Trophoblast cell (in vitro differentiated cells and primary cell): ENCODE measurements around the gene BST2.

Experiments used
- DNase-seq, 2 donors: peaks; one replicate each; pipeline ENCODE4 v3.0.0-alpha.2; 2016
- H2AFZ ChIP-seq: 2 replicates; pipeline ENCODE4 v1.6.1; 2013; ENCODE audit warnings: low read length, moderate library complexity, mild to moderate bottlenecking; ENCODE audit not compliant: insufficient read depth, poor library complexity
- H2AK5ac ChIP-seq: 2 replicates; pipeline ENCODE4 v1.6.1; 2013; ENCODE audit warnings: mild to moderate bottlenecking, low read length
- H2BK120ac ChIP-seq: 2 replicates; pipeline ENCODE4 v1.6.1; 2013; ENCODE audit warnings: low read length, mild to moderate bottlenecking, moderate library complexity; ENCODE audit not compliant: insufficient read depth, poor library complexity
- H2BK12ac ChIP-seq: 2 replicates; pipeline ENCODE4 v1.6.1; 2013; ENCODE audit warnings: mild to moderate bottlenecking, low read length, moderate library complexity
- H2BK5ac ChIP-seq: 2 replicates; pipeline ENCODE4 v1.6.1; 2013; ENCODE audit warnings: low read length, low read depth, moderate library complexity, mild to moderate bottlenecking; ENCODE audit not compliant: poor library complexity
- H3K14ac ChIP-seq: 2 replicates; pipeline ENCODE4 v1.6.1; 2013; ENCODE audit warnings: mild to moderate bottlenecking, low read length
- H3K18ac ChIP-seq: 2 replicates; pipeline ENCODE4 v1.6.1; 2013; ENCODE audit warnings: mild to moderate bottlenecking, low read length
- H3K23ac ChIP-seq: 2 replicates; pipeline ENCODE4 v1.6.1; 2013; ENCODE audit warnings: low read length
- H3K27ac ChIP-seq: 2 replicates; pipeline ENCODE4 v1.5.1; 2013; ENCODE audit warnings: low read depth, mild to moderate bottlenecking, inconsistent platforms, low read length, moderate library complexity
- H3K27me3 ChIP-seq: 2 replicates; pipeline ENCODE4 v1.6.1; 2013; ENCODE audit warnings: inconsistent platforms, mild to moderate bottlenecking, low read length, moderate library complexity; ENCODE audit not compliant: insufficient read depth
- H3K36me3 ChIP-seq, 2 experiments: 1 replicate in 1 of 2; 2 replicates in 1 of 2; pipeline ENCODE4 v1.6.1; 2013; ENCODE audit warnings: low read length in 2 of 2, mild to moderate bottlenecking in 2 of 2, moderate library complexity in 1 of 2; ENCODE audit not compliant: insufficient read depth in 2 of 2, control insufficient read depth in 1 of 2
- H3K4ac ChIP-seq: 2 replicates; pipeline ENCODE4 v1.6.1; 2013; ENCODE audit warnings: low read depth, mild to moderate bottlenecking, low read length, moderate library complexity
- H3K4me1 ChIP-seq, 2 experiments: 1 replicate in 1 of 2; 2 replicates in 1 of 2; pipeline ENCODE4 v1.6.1; 2013; ENCODE audit warnings: low read length in 2 of 2, mild to moderate bottlenecking in 2 of 2, moderate library complexity in 1 of 2; ENCODE audit not compliant: insufficient read depth in 2 of 2, control insufficient read depth in 1 of 2
- H3K4me2 ChIP-seq: 2 replicates; pipeline ENCODE4 v1.6.1; 2013; ENCODE audit warnings: inconsistent platforms, mild to moderate bottlenecking, low read length, moderate library complexity
- H3K4me3 ChIP-seq: 2 replicates; pipeline ENCODE4 v1.5.1; 2013; ENCODE audit warnings: mild to moderate bottlenecking, low read depth, low read length, inconsistent platforms
- H3K79me1 ChIP-seq: one replicate; pipeline ENCODE4 v1.6.1; 2013; ENCODE audit warnings: low read length
- H3K79me2 ChIP-seq: 2 replicates; pipeline ENCODE4 v1.6.1; 2013; ENCODE audit warnings: low read length, mild to moderate bottlenecking; ENCODE audit not compliant: control insufficient read depth, insufficient read depth, poor library complexity
- H3K9ac ChIP-seq: 2 replicates; pipeline ENCODE4 v1.6.1; 2013; ENCODE audit warnings: mild to moderate bottlenecking, low read length
- H3K9me3 ChIP-seq: 2 replicates; pipeline ENCODE4 v1.6.1; 2013; ENCODE audit warnings: low read depth, mild to moderate bottlenecking, control low read depth, inconsistent platforms, low read length; ENCODE audit not compliant: insufficient read depth
- H4K12ac ChIP-seq: 2 replicates; pipeline ENCODE4 v1.6.1; 2013; ENCODE audit warnings: low read depth, mild to moderate bottlenecking, low read length, moderate library complexity
- H4K8ac ChIP-seq: 2 replicates; pipeline ENCODE4 v1.6.1; 2013; ENCODE audit warnings: low read depth, mild to moderate bottlenecking, low read length, moderate library complexity
- H4K91ac ChIP-seq: one replicate; pipeline ENCODE4 v1.6.1; 2013; ENCODE audit warnings: low read depth, mild to moderate bottlenecking, low read length, moderate library complexity
- WGBS: extraction: QIAGEN DNeasy Blood & Tissue Kit; methylation state at CpG from one replicate; pipeline ENCODE4 v1.1.7; 2013; ENCODE audit warnings: missing lambda C conversion rate; ENCODE audit not compliant: insufficient read length, insufficient coverage; ENCODE audit errors: extremely low coverage; 5-methylcytosine and 5-hydroxymethylcytosine counted together

BST2 gene

DNA sequence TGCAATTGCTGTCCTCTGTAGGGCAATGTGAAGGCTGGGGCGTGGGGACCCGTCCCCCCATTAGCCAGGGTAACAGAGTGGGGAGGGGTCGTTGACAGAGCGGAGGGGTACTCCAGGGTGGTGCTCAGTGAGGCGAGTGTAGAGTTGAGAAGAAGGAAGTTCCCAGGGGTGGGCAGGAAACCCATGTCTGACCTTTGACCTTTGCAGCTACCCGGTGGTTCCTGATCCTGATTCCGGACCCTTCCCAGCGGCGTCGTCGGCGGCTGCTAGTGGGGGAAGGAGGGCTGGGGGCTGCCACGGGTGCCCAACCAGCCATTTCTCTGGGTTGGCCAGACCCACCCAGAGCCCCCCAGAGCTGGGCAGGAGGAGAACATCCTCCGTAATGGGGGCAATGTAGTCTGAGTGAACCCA lies 26.2 kb downstream of the BST2 start:
- Histone ChIP-seq H3K23ac (no peak overlapping the region), H3K79me2 (no peaks in the 10 kb centered on the region), H3K27me3 (no peaks in the 10 kb centered on the region), H4K91ac (no peak overlapping the region), H4K12ac (no peak overlapping the region), H3K79me1 (no peaks in the 10 kb centered on the region), H4K8ac (no peak overlapping the region), H3K18ac (no peak overlapping the region), H3K4me3 (no peak overlapping the region), H3K4ac (no peak overlapping the region), H2BK5ac (no peak overlapping the region), H3K27ac (no peak overlapping the region), H2AK5ac (no peak overlapping the region), H3K36me3 (no peaks in the 10 kb centered on the region), H3K9me3 (no peaks in the 10 kb centered on the region), H3K14ac (no peak overlapping the region), H2BK12ac (no peak overlapping the region), H3K9ac (no peak overlapping the region), H2AFZ (no peak overlapping the region), H3K4me1 (peaks cover 0 to 7% of the 10 kb centered on the region in 2 experiments), H3K4me2 (no peak overlapping the region), H2BK120ac (no peak overlapping the region)
- WGBS, result no CpG with 5 or more reads among the region's 14 CpGs
- no peak for DNase-seq

DNA sequence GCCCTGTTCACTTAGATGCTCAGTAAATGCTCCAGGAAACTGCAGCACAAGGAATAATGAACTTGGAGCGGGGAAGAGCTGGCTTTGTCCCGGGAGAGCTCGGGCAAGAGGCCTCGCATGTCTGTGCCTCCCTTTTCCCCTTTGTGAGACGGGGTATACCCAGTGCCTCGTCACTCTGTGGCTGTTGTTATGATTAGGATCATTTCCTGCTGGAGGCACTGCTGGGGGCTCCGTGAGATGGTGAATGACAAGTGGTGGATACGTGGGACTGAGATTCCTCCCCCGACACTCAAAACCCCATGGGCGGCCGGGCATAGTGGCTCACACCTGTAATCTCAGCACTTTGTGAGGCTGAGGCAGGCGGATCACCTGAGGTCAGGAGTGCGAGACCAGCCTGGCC lies 27.2 kb downstream of the BST2 start:
- H3K79me2 ChIP-seq, result no peaks in the 10 kb centered on the region
- no peak overlapping the region for H4K91ac ChIP-seq
- H3K79me1 ChIP-seq, result no peaks in the 10 kb centered on the region
- H3K36me3 ChIP-seq, result no peaks in the 10 kb centered on the region
- no peak overlapping the region for H3K23ac ChIP-seq
- no peak overlapping the region for H3K9ac ChIP-seq
- H2AFZ ChIP-seq, result no peak overlapping the region
- no peak overlapping the region for H3K4me3 ChIP-seq
- H3K4me1 ChIP-seq, result peaks cover 0 to 7% of the 10 kb centered on the region in 2 experiments
- WGBS, result no CpG with 5 or more reads among the region's 13 CpGs
- no peak overlapping the region for H2BK5ac ChIP-seq
- no peak overlapping the region for H2BK120ac ChIP-seq
- no peaks in the 10 kb centered on the region for H3K27me3 ChIP-seq
- H2BK12ac ChIP-seq, result no peak overlapping the region
- no peak overlapping the region for H3K4ac ChIP-seq
- no peak overlapping the region for H2AK5ac ChIP-seq
- H4K12ac ChIP-seq, result no peak overlapping the region
- H3K27ac ChIP-seq, result no peak overlapping the region
- H3K14ac ChIP-seq, result no peak overlapping the region
- H3K18ac ChIP-seq, result no peak overlapping the region
- DNase-seq, result no peak
- no peak overlapping the region for H4K8ac ChIP-seq
- H3K9me3 ChIP-seq, result no peaks in the 10 kb centered on the region
- no peak overlapping the region for H3K4me2 ChIP-seq

DNA sequence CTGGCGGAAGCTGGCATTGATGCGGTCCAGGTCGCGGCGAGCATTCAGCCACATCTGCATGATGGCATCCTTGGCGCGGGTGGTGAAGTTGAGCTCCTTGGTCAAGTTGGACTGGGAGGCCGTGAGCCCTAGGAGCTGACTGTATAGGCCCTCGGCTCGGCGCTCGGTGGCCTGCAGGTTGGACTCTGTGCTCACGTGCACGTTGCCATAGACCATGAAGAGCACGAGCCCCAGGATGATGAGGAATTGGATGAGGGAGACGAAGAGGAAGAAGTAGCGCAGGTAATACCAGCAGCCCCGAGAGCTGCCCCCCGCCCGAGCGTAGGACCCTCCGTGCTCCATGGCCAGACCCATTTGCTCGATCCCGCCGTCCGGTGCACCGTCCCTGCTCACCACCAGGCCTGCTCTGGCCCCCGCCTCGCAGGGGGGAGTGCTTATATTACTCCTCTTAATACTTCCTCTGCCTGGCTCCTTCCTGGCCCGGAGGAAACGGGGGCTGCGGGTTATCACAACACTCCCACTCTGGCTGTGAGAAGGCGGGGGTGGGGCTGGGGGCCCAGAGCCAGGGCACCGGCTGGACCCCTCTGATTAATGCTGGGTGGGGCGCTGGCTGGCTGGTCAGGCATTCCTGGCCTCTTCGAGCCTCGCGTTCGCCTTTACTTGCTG lies 28.4 kb downstream of the BST2 start, which contains the start of gene PLVAP:
Gene PLVAP (minus strand): TSS at position 408 of the 666 bp plus-strand sequence. CDS start 54 bp downstream, at position 354.
- no peak within 1 kb of the TSS for H3K14ac ChIP-seq
- no peaks in the 10 kb centered on the region for H3K9me3 ChIP-seq
- no CpG with 5 or more reads among the region's 39 CpGs for WGBS
- DNase-seq, result no peak
- no peak within 1 kb of the TSS for H4K12ac ChIP-seq
- H3K4me2 ChIP-seq, result no peak within 1 kb of the TSS
- no peaks in the 10 kb centered on the region for H3K79me1 ChIP-seq
- H2AFZ ChIP-seq, result no peak within 1 kb of the TSS
- H2BK5ac ChIP-seq, result no peak within 1 kb of the TSS
- no peak within 1 kb of the TSS for H4K91ac ChIP-seq
- H3K27me3 ChIP-seq, result no peaks in the 10 kb centered on the region
- H4K8ac ChIP-seq, result no peak within 1 kb of the TSS
- H3K4ac ChIP-seq, result no peak within 1 kb of the TSS
- no peak within 1 kb of the TSS for H3K18ac ChIP-seq
- no peak within 1 kb of the TSS for H2AK5ac ChIP-seq
- H3K4me1 ChIP-seq, result peaks cover 0 to 7% of the 10 kb centered on the region in 2 experiments
- no peaks in the 10 kb centered on the region for H3K36me3 ChIP-seq
- no peak within 1 kb of the TSS for H3K9ac ChIP-seq
- H3K4me3 ChIP-seq, result no peak within 1 kb of the TSS
- no peak within 1 kb of the TSS for H3K23ac ChIP-seq
- no peak within 1 kb of the TSS for H2BK12ac ChIP-seq
- no peaks in the 10 kb centered on the region for H3K79me2 ChIP-seq
- H3K27ac ChIP-seq, result no peak within 1 kb of the TSS
- no peak within 1 kb of the TSS for H2BK120ac ChIP-seq

GRCh38 chr19:17370026-17370587 lies 35.3 kb downstream of the BST2 start:
- Histone ChIP-seq H3K79me1 (no peaks in the 10 kb centered on the region), H2BK5ac (no peak overlapping the region), H3K27ac (no peak overlapping the region), H3K4ac (no peak overlapping the region), H3K9me3 (no peaks in the 10 kb centered on the region), H3K18ac (no peak overlapping the region), H3K9ac (no peak overlapping the region), H3K79me2 (no peaks in the 10 kb centered on the region), H2BK12ac (no peak overlapping the region), H3K23ac (no peak overlapping the region), H3K4me1 (no peaks in the 10 kb centered on the region), H4K8ac (no peak overlapping the region), H4K91ac (no peak overlapping the region), H3K14ac (no peak overlapping the region), H3K4me2 (no peak overlapping the region), H3K4me3 (no peak overlapping the region), H3K36me3 (no peaks in the 10 kb centered on the region), H2AFZ (no peak overlapping the region), H2BK120ac (no peak overlapping the region), H2AK5ac (no peak overlapping the region), H4K12ac (no peak overlapping the region), H3K27me3 (no peaks in the 10 kb centered on the region)
- WGBS, result no CpG with 5 or more reads among the region's 8 CpGs
- peak; percentile 14 to 40 for DNase-seq
